ENCODE results near the gene ITGAV.

Gene ITGAV

GRCh38 chr2:186718122-186718521 is 128.3 kb downstream of the ITGAV start:
- ATAC-seq (no peak), DNase-seq (no peak)

GRCh38 chr2:186718903-186719302 is 129.0 kb downstream of the ITGAV start:
- DNase-seq = no peak
- no peak for ATAC-seq

- no peak for DNase-seq
- ATAC-seq = no peak
These were observed 132.1 kb downstream of the ITGAV start for GRCh38 chr2:186721956-186722355.

GRCh38 chr2:186724736-186725135 is 134.9 kb downstream of the ITGAV start:
- ATAC-seq (no peak), DNase-seq (no peak)

- ATAC-seq = no peak
- no peak for DNase-seq
These were observed 135.9 kb downstream of the ITGAV start for GRCh38 chr2:186725783-186726182.

- no peak for ATAC-seq
- no peak for DNase-seq
These were observed 137.1 kb downstream of the ITGAV start for GRCh38 chr2:186726938-186727337.

- no peak for ATAC-seq
- no peak for DNase-seq
These were observed 138.8 kb downstream of the ITGAV start for GRCh38 chr2:186728631-186729030.
